IPS-NIHi7 (cell line): ENCODE results near the gene GCSAM.

Experiments
- DNase-seq: peaks from one replicate; pipeline ENCODE4 v3.0.0; 2012; ENCODE audit warnings: mixed read lengths; ENCODE audit errors: extremely low spot score

The GCSAM gene

DNA sequence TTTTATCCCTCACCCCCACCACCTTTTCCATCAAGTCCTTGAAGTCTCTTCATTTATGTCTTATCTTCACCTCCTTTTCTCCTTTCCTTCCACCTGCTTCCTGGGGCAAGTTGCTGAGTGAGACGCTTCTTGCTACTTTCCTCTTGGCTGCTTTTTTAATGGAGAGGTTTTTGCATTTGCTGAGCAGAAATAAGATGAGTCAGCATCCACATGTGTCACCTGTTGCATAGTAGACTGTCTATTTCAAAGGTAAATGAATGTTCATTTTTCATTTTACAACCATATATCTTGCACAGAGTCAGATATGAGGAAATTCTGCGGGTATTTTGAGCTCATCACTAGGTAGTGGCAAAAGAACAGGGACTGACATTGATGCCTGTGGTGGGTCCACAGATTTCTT lies 28.3 kb downstream of the GCSAM start:
- no peak for DNase-seq

DNA sequence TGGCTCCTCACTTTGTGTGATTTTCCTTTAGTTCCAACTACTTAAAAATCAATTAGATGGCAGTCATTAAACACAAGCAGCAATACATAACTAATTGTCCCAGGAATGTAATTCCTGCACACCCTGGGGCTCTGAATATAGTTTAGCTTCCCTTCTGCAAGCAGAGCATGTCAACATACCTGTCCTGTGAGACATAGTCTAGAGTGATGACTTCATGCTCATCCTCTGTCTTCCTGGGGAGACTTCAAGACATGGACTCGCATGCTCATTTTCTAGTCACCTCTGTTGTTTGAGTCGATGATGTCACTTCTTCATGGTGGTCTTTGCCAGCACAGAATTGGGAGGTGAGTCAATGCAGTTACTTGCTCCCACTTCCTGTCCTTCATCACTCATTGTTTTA lies 31.1 kb downstream of the GCSAM start:
- no peak for DNase-seq

GRCh38 chr3:112097378-112097777 lies 35.7 kb downstream of the GCSAM start:
- no peak for DNase-seq

DNA sequence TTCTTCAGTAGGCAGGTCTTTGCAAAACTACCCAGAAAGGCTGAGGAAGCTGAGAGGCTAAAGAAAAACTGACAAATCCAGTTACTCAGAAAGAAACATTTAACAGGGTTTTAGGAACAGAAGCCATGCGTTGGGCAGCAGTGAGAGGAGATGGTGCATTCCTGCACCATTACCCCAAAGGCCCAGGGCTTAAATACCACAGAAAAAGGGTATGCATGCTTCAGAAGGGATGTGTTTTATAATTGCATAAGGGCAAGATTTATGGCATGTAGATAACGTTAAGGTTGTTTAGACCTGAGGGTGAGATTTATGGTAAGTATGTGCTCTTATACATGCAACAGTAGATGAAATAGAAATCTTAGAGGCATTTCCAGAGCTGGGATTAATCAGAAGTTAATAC lies 36.9 kb downstream of the GCSAM start:
- no peak for DNase-seq

DNA sequence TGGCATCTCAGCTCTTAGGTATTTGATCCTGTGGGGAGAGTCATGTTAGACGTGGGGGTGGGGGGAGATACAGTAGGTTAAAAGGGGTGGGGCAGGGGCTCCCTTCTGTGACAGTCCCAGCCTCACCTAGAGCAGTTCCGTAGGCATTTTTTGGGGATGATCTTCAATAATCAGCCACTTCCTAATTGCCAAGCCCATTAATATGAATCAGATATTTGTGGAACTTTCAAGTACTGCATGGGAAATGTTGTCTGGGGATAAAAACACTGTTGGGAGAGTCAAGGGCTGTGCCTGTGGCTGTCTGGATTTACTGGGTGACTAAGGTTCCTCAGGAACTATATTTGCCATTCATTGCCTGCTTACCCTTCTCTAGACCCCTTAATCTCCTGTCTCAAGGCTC lies 37.3 kb downstream of the GCSAM start:
- DNase-seq = no peak

DNA sequence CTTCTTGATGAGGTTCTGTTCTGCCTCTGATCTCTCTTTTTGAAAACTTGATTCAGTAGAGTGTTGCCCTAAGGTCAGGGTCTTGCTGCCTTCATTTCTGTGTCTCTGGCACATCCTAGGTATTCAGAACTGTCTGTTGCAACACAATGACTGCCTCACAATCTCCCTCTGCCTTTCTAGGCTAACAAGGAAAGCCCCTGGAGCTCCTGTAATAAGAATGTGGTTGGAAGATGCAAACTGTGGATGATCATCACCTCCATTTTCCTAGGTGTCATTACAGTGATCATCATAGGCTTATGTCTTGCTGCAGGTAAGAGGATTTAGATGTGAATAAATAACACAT lies 39.9 kb downstream of the GCSAM start:
- no peak for DNase-seq

GRCh38 chr3:112092496-112093179 lies 40.4 kb downstream of the GCSAM start:
- DNase-seq = peak; percentile 29

GRCh38 chr3:112090887-112091586 lies 42.0 kb downstream of the GCSAM start:
- DNase-seq = no peak

DNA sequence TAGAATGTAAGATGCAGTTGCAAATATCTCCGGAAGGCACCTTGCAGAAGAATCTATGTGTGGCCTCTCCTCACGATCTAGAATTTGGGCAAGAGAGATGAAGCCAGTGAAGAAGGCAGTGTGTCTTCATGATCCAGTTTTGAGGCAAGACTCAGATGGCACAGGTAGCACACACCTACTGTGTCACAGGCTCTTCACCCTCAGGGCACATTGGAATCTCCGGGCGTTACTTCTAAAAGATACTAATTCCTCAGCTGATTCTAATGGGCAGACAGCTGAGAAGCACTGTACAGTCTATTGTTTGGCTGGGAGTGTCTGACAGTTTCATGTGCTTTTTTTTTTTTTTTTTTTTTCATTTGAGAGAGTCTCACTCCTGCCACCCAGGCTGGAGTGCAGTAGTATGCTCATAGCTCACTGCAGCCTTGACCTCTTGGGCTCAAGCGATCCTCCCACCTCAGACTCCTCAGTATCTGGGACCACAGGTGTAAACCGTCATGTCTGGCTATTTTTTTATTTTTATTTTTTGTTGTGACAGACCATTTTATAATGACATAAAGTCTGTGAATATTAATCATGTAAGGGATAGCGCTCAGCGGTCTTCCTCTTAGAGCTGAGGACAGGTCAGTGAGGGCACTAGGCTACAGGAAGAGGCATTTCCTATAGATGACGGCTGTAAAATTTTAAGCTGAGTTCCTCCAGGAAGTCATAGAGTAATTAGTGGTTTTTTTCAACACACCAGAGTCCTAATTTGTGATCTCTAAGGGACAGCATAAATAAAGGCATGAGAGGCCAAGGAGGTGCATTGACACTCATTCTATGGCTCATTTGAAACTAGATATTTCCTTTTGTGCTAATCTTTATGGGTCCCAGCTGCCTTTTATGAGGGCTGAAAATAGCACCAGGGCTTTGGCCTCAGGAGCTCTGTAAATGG lies 42.8 kb downstream of the GCSAM start:
- DNase-seq = no peak

GRCh38 chr3:112088944-112089343 lies 44.1 kb downstream of the GCSAM start:
- no peak for DNase-seq

DNA sequence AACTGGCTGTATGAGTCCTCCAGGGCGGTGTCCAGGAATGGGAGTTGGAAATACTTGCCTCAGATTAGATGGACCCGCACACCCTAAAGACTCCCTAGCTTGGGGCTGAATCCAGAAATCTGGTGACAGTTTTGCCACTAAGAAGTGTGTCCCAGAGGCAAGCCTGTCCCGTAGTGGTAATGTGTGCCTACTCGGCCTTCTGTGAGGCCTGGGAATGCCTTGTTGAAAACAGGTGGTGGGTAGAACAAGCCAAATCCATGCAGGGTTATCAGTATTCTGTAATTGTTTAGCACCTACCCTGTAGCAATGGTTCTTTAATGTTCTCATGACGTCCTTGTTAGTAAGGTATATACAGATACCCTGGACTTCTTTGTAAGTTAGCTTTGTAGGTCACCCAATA lies 45.3 kb downstream of the GCSAM start:
- no peak for DNase-seq

DNA sequence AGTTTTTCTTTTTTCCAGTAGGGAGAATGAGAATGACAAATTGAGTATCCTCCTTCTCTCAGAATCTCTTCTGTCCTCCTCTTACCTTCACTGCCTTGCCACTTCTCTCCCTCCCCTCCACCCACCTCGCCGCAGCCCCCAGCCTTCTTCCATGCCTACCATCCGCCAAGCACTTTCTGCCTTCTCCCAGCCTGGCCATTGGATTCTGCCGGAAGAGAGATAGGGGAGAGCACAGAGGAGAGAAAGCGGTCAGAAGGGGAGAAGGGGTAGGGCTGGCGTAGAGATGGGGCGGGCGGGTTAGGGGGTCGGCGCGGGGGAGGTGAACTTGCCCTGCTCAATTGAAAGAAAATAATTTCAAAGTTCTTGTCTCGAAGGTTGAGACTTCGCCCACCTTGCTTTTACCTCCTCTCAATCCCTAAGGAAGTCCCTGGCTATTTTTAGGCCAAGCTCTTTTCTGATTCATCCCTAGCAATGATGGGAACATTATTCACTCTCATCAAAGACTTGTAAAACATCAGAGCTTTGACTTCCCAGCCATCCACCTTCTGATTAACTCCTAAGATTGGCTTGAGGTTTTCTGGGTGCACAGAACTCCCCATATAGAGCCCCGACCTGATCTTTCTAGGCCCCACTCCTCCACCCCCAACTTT lies 46.0 kb downstream of the GCSAM start:
- DNase-seq = peak; percentile 29

- DNase-seq = peak; percentile 97
These were observed 46.8 kb downstream of the GCSAM start, which contains the start of gene C3orf52 for GRCh38 chr3:112086076-112086854. Gene C3orf52 (plus strand): TSS chr3:112086389. CDS start chr3:112086408, 19 bp downstream.

GRCh38 chr3:112085735-112086075 lies 47.3 kb downstream of the GCSAM start:
- peak; percentile 16 for DNase-seq

DNA sequence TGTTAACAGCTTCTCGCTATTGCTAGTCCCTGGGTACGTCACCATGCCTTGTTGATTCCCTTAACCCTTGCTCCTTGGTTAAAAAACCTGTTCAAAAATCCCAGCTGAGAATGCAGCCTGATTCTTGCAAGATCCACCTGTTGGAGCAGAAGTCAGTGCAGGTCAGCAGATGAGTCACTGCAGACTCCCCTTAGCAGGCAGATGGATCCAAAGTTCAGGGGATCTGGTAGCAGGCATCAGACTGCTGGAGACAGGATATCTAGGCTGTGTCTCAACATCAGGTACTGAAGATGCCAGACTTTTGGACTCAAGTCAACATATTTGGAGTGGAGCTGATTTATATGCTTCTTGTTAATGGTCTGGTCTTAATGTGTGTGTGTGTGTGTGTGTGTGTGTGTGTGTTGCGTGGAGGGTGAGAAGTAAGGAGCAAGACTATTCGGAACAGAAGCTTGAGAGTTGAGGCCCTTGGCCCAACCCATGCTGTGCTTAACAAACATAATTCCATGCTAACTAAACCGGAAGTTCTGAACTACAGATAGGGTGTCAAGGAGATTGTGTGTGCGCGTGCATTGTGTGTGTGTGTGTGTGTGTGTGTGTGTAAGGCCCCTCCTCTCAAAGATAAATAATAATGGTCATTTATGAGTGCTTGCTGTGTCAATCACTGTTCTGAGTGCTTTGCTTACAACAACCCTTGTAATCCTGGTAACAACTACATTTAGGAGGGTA lies 47.9 kb downstream of the GCSAM start:
- DNase-seq = no peak

DNA sequence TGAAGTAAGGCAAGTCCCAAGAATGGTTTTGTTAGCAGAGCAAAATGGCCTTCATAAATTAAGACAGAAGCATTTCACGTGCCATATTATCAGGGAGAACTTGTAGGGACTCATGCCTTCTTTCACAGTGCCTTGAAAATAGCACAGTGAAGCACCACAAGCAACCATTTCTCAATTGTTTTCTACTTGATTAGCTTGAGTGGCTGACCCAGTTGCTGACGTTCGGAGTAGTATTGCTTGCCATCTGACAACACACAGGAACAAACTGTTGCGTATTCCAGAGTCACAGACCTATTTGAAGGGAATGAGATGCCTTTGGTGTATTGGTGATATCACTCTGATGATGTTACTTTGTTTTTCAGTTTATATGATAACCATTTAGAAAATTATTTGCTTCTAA lies 49.8 kb downstream of the GCSAM start:
- no peak for DNase-seq

DNA sequence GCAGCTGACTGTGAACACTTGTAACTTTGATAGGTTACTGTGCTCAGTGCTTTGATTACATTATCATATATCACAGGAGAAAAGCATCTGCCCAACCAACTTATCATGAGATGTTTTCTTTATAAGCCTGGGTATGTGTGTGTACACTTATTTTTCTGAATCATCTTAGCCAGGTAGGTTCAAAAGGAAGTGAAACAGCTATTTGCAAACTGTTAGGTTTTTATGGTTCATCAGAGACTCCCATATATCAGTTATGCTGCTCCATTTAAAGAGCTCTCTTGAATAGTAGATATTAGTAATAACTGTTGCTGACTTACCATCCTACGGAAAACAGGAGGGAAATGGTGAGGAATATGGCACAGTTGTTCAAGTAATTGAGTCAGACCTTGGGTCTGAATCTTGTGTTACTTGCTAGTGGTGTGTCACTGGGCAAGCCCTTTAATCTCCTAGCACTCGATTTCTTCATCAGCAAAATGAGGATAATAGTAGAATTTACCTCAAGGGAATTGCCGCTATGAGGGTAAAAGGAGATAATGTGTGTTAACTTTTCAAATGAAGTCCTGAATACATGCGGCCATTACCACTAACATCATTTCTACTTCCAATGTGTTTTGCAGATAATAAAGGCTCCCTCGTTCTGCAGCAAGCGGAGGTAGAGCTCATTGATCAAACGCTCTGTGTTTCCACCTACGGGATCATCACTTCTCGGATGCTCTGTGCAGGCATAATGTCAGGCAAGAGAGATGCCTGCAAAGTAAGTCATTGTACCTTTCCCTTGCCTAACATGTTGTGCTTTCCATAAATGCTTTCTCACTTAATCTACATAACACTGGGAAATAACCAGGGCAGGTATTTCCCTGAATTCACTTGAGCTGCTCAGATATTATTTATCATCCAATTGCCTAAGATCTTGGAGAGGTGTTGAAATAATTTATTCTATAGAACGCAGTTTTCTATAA lies 54.6 kb downstream of the GCSAM start:
- DNase-seq = no peak

DNA sequence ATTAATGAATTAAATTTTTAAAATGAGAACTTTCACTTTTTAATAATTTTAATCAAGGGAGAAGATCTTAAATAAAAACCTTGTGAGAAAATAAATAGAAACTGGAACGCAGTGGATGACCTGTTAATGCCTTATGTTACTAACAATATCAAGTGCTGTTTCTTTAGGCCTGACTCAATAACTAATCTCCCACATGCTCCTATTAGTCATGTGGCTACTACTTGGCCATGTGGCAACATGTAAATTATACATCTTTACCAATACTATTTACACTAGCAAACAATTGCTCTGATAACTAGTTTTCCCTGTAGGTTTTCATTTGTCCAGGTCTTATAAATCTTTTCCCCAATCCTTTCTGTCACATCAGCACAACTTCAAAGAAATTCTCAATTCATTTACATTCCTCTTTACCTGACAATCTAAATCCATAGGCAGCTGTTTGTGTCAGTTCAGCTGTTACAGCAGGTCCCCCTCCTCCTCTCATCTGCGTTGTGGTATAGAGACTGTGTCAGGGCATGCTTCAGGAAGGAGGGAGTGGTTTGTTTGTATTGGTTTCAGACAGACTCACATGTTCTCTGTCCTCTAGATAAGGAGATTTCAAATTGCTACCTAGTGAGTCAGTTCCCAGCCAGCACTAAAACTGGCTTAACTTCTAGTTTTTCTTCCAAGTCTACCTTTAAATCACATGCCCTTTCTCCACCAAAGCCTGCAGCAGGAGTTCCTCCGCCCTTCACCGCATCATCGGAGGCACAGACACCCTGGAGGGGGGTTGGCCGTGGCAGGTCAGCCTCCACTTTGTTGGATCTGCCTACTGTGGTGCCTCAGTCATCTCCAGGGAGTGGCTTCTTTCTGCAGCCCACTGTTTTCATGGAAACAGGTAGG lies 58.2 kb downstream of the GCSAM start:
- DNase-seq = peak; percentile 49
